GM12892 (cell line): ENCODE results near the gene ZCCHC7.
"Not testable (repeated sequence)": the region's sequence is repeated elsewhere in the genome, so short reads cannot be mapped to it uniquely, and the experiment has no call there.

Source experiments
- DNase-seq: peaks from one replicate; pipeline ENCODE4 v3.0.0; 2011; ENCODE audit not compliant: insufficient read length
- FAIRE-seq: peaks from 2 replicates; lab custom pipeline; 2011; peaks lifted over from hg19 to GRCh38; lab: Jason Lieb, UNC
- POLR2A ChIP-seq: IDR thresholded peaks from 2 replicates; pipeline ENCODE4 v1.6.1; 2011; ENCODE audit warnings: low read depth, low read length, control low read depth
- POLR2AphosphoS5 ChIP-seq: IDR thresholded peaks from 2 replicates; pipeline ENCODE4 v1.6.1; 2011; ENCODE audit warnings: low read depth, low read length, control low read depth
- TAF1 ChIP-seq: IDR thresholded peaks from 2 replicates; pipeline ENCODE4 v1.6.1; 2011; ENCODE audit warnings: low read depth, mild to moderate bottlenecking, control low read depth, low read length, borderline replicate concordance

ZCCHC7 gene

DNA sequence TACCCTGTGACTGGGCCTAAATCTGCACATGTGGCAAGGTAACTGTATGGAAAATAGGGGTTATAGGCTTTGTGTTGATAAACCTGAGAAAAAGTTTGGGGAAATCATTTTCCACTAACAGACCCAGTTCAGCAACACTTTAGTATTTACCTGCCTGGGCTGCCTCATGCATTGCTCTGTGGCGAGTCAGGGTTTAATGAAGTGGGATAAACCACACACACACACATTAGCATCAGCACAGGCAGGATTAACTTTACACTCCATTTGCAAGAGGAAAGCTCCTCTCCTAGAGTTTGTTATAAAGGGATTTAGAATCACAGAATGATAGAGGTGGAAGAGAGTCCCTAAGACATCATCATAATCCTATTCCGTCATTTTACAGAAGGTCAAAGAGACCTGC, 20.0 kb upstream of the ZCCHC7 start:
- FAIRE-seq (no peak), DNase-seq (no peak)
- TF ChIP-seq TAF1 (no peak), POLR2AphosphoS5 (no peak), POLR2A (no peak)

DNA sequence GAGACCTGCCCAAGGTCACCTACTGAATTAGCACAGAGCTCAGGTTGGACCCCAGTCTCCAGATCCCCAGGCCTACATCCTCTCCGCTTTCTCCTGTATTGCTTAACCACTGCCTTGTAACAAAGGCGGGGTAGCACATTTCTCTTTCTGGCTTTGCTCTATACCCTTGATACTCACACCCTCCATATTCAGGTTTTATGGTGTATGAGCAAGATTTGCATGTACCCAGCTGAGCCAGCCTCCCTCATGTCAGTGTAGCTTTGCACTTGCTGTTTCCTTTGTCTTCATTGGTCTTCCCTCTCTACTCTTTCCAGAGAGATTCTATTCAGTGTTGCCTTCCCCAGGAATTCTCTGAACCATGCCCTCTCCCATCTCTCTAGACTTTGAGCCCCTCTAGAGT, 19.6 kb upstream of the ZCCHC7 start:
- FAIRE-seq: peak; percentile 67
- no peak for DNase-seq
- TF ChIP-seq TAF1 (no peak), POLR2A (no peak), POLR2AphosphoS5 (no peak)

DNA sequence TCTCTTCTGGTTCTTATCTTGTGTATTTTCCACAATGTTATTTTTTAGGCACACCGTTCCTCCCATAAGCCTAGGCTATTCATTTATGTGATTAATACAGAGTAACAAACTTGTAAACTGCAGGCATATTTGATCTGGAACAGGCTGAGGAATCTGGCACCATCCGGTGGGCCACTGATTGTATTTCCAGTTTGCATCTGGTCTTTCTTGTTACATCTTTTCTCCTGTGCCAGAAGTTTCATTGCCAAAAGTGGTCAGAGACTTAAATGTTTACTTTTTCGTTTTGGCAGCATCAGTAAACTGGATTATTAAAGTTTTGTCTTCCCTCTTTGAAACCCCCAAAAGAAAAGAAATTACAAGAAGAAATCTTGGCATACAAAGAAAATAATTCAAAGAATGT, 17.9 kb upstream of the ZCCHC7 start:
- FAIRE-seq (no peak), DNase-seq (no peak)
- TF ChIP-seq TAF1 (no peak), POLR2AphosphoS5 (no peak), POLR2A (no peak)

GRCh38 chr9:37104183-37104889, 16.0 kb upstream of the ZCCHC7 start:
- DNase-seq (no peak), FAIRE-seq (no peak)
- TF ChIP-seq POLR2A (no peak), TAF1 (no peak), POLR2AphosphoS5 (no peak)

DNA sequence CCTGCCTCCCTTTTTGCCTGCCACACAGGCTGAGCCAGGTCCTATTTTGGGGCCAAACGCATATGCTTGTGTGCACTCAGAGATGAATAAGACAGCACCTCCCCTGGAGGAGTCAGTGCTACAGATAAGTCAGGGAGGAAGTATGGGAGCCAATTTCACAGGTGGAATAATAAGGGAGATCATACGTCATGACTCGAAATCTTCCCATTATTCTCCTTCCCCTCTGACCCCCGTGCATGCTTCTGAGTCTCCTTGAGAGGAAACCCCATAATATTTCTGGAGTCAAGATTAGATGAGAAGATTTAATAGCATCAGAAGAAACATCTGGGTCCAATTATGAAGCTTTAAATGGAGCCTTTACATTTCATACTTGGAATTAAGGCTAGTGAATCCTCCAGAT, 15.1 kb upstream of the ZCCHC7 start:
- no peak for FAIRE-seq
- no peak for TF ChIP-seq POLR2A
- no peak for TF ChIP-seq TAF1
- TF ChIP-seq POLR2AphosphoS5: no peak
- DNase-seq: no peak

- DNase-seq (no peak), FAIRE-seq (peak; percentile 82)
- TF ChIP-seq POLR2A (no peak), TAF1 (no peak), POLR2AphosphoS5 (no peak)
Measured at GRCh38 chr9:37107701-37108100, 12.7 kb upstream of the ZCCHC7 start.

DNA sequence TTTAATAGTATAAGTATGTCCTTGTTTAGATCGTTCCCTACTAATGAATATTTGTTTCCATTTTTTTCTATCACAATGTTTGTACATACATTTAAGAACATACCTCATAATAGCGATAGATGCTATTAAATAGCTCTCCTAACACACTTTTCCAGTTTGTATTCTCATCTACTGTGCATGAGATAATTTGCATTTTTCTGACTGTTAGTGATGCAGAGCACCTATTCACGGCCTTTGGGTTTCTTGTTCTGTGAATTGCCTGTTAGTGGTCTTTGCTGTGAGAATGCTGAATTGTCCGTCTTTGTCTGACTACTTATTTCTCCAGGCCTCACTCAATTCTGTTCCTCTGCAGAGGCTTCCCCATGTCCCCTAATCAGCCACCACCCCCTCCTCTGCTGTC, 5.9 kb upstream of the ZCCHC7 start:
- FAIRE-seq: peak; percentile 89
- DNase-seq: not testable (repeated sequence)

DNA sequence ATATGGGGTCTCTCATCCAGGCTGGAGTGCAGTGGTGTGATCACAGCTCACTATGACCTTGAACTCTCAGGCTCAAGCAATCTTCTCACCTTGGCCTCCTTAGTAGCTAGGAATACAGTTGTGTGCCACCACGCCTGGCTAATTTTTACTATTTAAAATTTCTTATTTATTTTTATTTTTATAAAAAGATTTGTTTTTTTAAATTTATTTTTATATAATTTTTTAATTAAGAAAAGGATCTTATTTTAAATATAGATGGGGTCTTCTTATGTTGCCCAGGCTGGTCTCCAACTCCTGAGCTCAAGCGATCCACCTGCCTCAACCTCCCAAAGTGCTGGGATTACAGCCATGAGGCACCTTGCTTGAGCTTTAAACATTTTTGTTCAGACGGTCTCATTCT, 2.4 kb upstream of the ZCCHC7 start:
- no peak for DNase-seq
- no peak for FAIRE-seq
- TF ChIP-seq TAF1 (no peak), POLR2AphosphoS5 (no peak), POLR2A (no peak)

- TF ChIP-seq TAF1 (no peak), POLR2A (no peak), POLR2AphosphoS5 (no peak)
- FAIRE-seq (no peak), DNase-seq (no peak)
Measured at GRCh38 chr9:37119360-37119759, 1.0 kb upstream of the ZCCHC7 start.

- not testable (repeated sequence) for FAIRE-seq, DNase-seq
Measured at GRCh38 chr9:37120843-37121335, 515 bp downstream of the ZCCHC7 start.

- FAIRE-seq: no peak
- no peak for DNase-seq
Measured at GRCh38 chr9:37121881-37122280, 1.5 kb downstream of the ZCCHC7 start.

DNA sequence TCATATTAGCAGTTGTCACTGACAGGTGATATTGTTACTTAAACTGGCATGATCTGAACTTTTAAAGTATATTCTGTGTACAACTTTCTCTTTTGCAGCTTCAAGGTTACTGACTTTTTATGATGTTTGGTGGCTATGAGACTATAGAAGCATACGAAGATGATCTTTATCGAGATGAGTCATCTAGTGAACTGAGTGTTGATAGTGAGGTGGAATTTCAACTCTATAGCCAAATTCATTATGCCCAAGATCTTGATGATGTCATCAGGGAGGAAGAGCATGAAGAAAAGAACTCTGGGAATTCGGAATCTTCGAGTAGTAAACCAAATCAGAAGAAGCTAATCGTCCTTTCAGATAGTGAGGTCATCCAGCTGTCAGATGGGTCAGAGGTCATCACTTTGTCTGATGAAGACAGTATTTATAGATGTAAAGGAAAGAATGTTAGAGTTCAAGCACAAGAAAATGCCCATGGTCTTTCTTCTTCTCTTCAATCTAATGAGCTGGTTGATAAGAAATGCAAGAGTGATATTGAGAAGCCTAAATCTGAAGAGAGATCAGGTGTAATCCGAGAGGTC, 5.9 kb downstream of the ZCCHC7 start:
- no peak for DNase-seq
- no peak for FAIRE-seq
- TF ChIP-seq POLR2AphosphoS5 (no peak), POLR2A (no peak), TAF1 (no peak)

More at GRCh38 chr9:37121881-37122280, 1.5 kb downstream of the ZCCHC7 start:
- TF ChIP-seq TAF1 (no peak), POLR2AphosphoS5 (no peak), POLR2A (no peak)
